ENCODE results near the gene DLGAP1.
A peak's percentile ranks its signal among the peaks of the same experiment; 100 is the strongest.

Gene DLGAP1

DNA sequence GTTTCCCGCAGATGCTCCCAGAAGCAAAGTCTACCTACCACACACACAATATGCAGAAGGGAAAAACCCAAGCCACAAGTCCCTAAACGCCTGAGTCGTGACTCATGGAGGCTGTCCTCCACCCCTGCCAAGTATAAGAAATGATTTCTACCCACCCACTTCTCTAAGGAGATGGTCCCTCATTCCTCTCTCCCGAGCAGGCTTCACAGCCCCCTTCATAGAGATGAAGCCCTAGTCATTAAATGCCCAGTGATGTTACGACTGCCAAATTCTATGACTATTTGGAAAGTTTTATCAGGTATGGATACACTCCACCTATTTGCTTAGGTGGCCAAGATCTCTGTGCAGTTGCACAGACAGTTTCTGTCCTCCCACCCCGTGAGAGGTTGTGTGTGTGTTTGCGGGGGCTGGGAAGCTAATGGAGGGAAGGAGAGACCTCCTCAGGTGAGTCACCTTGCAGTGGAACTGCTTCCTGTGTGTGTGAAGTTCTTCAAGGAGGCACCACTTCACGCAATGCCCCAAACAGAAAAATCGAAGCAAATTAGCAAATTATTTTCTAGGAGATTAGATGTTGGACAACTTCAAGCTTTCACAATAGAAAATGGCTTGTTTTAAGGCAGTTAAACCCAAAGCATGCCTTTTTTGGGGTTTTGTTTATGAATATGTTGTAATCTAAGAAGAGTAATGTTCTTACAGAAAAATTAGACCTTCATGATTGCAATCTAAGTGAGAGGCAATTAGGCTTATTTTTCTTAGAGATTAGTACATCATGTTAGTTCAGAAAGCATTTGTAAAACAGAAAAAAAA, 830.0 kb downstream of the DLGAP1 start:
- no peaks in the 10 kb centered on the region for H3K9me3 ChIP-seq (ENCODE audit: severe bottlenecking)
- TF ChIP-seq, protein P1, sequence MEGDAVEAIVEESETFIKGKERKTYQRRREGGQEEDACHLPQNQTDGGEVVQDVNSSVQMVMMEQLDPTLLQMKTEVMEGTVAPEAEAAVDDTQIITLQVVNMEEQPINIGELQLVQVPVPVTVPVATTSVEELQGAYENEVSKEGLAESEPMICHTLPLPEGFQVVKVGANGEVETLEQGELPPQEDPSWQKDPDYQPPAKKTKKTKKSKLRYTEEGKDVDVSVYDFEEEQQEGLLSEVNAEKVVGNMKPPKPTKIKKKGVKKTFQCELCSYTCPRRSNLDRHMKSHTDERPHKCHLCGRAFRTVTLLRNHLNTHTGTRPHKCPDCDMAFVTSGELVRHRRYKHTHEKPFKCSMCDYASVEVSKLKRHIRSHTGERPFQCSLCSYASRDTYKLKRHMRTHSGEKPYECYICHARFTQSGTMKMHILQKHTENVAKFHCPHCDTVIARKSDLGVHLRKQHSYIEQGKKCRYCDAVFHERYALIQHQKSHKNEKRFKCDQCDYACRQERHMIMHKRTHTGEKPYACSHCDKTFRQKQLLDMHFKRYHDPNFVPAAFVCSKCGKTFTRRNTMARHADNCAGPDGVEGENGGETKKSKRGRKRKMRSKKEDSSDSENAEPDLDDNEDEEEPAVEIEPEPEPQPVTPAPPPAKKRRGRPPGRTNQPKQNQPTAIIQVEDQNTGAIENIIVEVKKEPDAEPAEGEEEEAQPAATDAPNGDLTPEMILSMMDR (IDR thresholded peaks at IDR 0.05; ENCODE audit: low read depth, low read length), result no peak
- no peak overlapping the region for H3K27ac ChIP-seq
- H3K36me3 ChIP-seq, result no peaks in the 10 kb centered on the region
- no peaks in the 10 kb centered on the region for H3K27me3 ChIP-seq (ENCODE audit: insufficient read depth, low read depth, severe bottlenecking)
- no peak for DNase-seq
- H3K4me3 ChIP-seq (ENCODE audit: low read depth, low read length), result no peak overlapping the region

DNA sequence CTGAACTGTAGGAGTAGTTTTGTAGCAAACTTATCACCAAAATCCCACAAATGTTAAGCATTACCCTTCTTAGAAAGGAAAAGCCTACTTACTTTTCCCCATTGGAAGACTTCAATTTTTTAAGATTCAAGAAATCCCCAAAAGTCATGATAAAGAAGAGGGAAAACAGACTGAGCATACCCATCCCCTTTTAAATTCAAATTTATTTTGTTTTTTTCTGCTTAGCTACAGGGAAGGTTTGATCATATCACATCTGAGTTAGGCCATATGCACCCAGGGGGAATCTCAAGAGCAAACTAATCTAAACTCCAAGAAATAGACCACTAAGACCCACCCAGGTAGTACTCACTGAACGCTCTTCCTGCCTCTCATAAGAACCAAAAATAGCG, 830.6 kb downstream of the DLGAP1 start:
- Histone ChIP-seq H3K27me3 (ENCODE audit: insufficient read depth, low read depth, severe bottlenecking) (no peaks in the 10 kb centered on the region), H3K9me3 (ENCODE audit: severe bottlenecking) (no peaks in the 10 kb centered on the region), H3K27ac (no peak overlapping the region), H3K4me3 (ENCODE audit: low read depth, low read length) (no peak overlapping the region), H3K36me3 (no peaks in the 10 kb centered on the region)
- TF ChIP-seq, protein P1 (IDR thresholded peaks at IDR 0.05; ENCODE audit: low read depth, low read length), result no peak
- DNase-seq, result no peak

DNA sequence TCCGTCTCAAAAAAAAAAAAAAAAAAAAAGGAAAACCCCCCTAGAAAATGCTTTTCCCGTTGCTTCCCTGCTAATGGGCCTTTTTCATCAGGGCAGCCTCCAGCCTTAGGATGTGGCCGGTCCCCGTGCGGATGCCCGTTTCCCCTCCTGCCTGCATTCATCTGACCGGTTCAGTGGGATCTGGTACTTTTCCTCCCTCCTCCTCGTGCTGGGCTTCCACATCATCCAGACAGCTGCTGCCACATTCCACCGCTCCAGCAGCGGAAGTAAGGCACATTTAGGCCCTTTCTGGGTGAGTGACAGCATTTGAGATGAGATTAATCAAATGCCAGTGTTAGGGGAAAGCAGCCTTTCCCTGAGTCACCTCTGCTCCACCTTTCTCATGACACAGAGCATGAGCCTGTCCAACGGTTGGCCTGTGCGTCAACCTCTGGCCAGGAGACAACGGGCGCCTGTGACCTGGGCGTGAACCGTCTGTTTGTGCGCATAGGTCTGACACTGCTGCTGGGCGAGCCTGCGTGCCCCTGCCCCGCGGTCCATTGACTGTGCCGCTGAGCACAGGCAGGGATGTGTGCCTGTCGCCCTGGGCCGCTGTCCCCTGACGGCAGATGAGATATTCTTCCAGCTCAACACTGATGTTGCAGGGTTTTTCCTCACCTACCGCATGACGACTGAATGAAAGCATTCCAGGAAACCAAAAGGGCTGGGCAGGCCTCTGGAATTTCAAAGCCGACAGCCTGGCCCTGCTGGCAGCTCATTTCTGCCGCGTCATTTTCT, 831.1 kb downstream of the DLGAP1 start:
- DNase-seq, result peak; percentile 36
- peak overlapping the region; percentile 8 for H3K4me3 ChIP-seq (ENCODE audit: low read depth, low read length)
- no peaks in the 10 kb centered on the region for H3K36me3 ChIP-seq
- H3K27ac ChIP-seq, result no peak overlapping the region
- TF ChIP-seq, protein P1 (IDR thresholded peaks at IDR 0.05; ENCODE audit: low read depth, low read length), result no peak
- no peaks in the 10 kb centered on the region for H3K27me3 ChIP-seq (ENCODE audit: insufficient read depth, low read depth, severe bottlenecking)
- no peaks in the 10 kb centered on the region for H3K9me3 ChIP-seq (ENCODE audit: severe bottlenecking)

DNA sequence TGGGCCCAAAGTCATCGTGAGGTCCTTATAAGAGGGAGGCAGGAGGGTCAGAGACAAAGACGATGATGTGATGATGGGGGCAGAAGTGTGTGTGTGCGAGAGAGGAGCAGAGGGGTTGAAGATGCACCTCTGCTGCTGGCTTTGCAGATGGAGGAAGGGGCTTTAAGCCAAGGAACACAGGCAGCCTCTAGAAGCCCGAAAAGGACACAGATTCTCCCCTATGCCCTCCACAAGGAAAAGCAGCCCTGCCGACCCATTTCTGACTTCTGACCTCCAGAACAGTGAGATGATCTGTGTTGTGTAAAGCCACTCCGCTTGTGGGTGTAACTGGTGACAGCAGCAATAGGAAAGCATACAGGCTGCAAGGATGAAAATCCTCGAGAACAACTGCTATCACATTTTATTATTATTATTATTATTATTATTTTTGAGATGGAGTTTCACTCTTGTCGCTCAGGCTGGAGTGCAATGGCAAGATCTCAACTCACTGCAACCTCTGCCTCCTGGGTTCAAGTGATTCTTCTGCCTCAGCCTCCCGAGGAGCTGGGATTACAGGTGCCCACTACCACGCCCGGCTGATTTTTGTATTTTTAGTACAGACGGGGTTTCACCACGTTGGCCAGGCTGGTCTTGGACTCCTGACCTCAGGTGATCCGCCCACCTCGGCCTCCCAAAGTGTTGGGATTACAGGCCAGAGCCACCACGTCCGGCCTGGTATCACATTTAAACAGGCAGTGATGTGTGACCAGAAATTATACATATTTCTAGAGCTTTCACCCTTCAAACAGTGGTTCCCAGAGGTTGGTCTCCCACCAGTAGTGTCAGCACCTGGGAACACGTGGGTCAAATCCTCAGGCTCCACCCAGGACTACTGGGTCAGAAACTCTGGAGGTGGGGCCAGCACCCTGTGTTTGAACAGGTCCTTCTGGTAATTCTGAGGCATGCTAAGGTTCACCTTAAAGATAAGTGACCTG, 834.7 kb downstream of the DLGAP1 start:
- H3K36me3 ChIP-seq, result no peaks in the 10 kb centered on the region
- H3K27ac ChIP-seq, result no peak overlapping the region
- no peaks in the 10 kb centered on the region for H3K9me3 ChIP-seq (ENCODE audit: severe bottlenecking)
- H3K27me3 ChIP-seq (ENCODE audit: insufficient read depth, low read depth, severe bottlenecking), result no peaks in the 10 kb centered on the region
- TF ChIP-seq, protein P1 (IDR thresholded peaks at IDR 0.05; ENCODE audit: low read depth, low read length), result no peak
- no peak overlapping the region for H3K4me3 ChIP-seq (ENCODE audit: low read depth, low read length)
- no peak for DNase-seq

DNA sequence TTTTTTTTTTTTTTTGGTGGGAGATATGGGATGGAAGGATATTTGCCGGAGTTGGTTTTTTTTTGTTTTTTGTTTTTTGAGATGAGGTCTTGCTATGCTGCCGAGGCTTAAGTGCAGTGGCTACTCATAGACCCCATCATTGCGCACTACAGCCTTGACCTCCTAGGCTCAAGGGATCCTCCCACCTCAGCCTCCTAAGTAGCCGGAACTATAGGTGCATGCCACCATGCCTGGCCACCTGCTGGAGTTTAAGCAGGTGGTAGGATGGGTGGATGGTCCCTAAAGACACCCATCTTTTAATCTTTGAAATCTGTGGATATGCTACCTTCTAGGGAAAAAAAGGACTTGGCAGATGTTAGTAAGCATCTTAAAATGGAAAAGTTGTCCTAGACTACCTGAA, 835.4 kb downstream of the DLGAP1 start:
- TF ChIP-seq, protein P1 (IDR thresholded peaks at IDR 0.05; ENCODE audit: low read depth, low read length), result no peak
- Histone ChIP-seq H3K36me3 (no peaks in the 10 kb centered on the region), H3K27ac (no peak overlapping the region), H3K4me3 (ENCODE audit: low read depth, low read length) (no peak overlapping the region), H3K27me3 (ENCODE audit: insufficient read depth, low read depth, severe bottlenecking) (no peaks in the 10 kb centered on the region), H3K9me3 (ENCODE audit: severe bottlenecking) (no peaks in the 10 kb centered on the region)
- DNase-seq, result no peak

Data from WERI-Rb-1 (cell line).